Heart left ventricle (tissue), 13 donors: ENCODE data around the gene TIAM2.

Experiments
- CTCF ChIP-seq, 12 donors: fragments of 200-600 bp; sonication (generic) in 4 of 12; IDR thresholded peaks; one replicate each; pipeline versions ENCODE4 v1.5.0 to v1.8.0; 2018 to 2022; ENCODE audit warnings: antibody characterized with exemption in 12 of 12, mild to moderate bottlenecking in 5 of 12
- POLR2A ChIP-seq, 2 donors: fragments of 450-650 bp; IDR thresholded peaks; one replicate each; pipeline ENCODE4 v1.6.1; 2017; ENCODE audit warnings: antibody characterized with exemption in 2 of 2, mild to moderate bottlenecking in 2 of 2, moderate library complexity in 2 of 2
- donor health status: ischemic (EF 13 %, LVEDD 7.1; RV severe dilation, severe dysfunction).
- donor health status: DM: no; HTN: yes; CAD: no.
- donor health status: DM: no; HTN: no; CAD: no.
- donor health status: ischemic (EF 25% LVEDD 6.9; RV normal size, moderate dysfunction).
- donor health status: ischemic (EF 25% LVEDD 5.7; RV mildly dilated, moderate dysfunction).
- donor health status: ischemic (EF 35%, LVEDD 5.7; RV mildly dilated, moderate dysfunction).
- donor health status: nonischemic (EF 11% LVEDD 7.7; RV severe dilation, severe dysfunction).
- donor health status: DM: yes; HTN: yes; CAD: no.
- donor health status: PGD.
- donor health status: ischemic (EF 29% LVEDD 5.4; RV normal size, mild dysfunction).
- donor health status: nonischemic (EF 23%, LVEDD 6.1; RV moderate dilation, normal function).

GRCh38 chr6:155125906-155126305 is 130.8 kb downstream of the TIAM2 start:
- TF ChIP-seq CTCF (IDR thresholded peaks at IDR 0.05) (no peak), POLR2A (IDR thresholded peaks at IDR 0.05) (no peak)
